Gastrocnemius medialis (tissue), 4 donors: Measurements from ENCODE around the gene CIDEC.

Experiments
- CTCF ChIP-seq, 5 experiments: fragments of 450-650 bp in 3 of 5; fragments of 200-600 bp in 2 of 5; sonication (generic) in 2 of 5; IDR thresholded peaks in 4 of 5; conservative IDR thresholded peaks in 1 of 5; 1 replicate in 4 of 5; 2 replicates in 1 of 5; pipeline ENCODE4 v1.5.1; 2016 to 2019; ENCODE audit warnings: antibody characterized with exemption in 5 of 5, mild to moderate bottlenecking in 3 of 5, moderate library complexity in 3 of 5
- POLR2A ChIP-seq, 2 donors: fragments of 450-650 bp; IDR thresholded peaks; one replicate each; pipeline ENCODE4 v1.6.1; 2017; ENCODE audit warnings: antibody characterized with exemption in 2 of 2, mild to moderate bottlenecking in 2 of 2, moderate library complexity in 2 of 2

GRCh38 chr3:9903238-9903624 lies 23.2 kb upstream of the CIDEC start:
- no peak for TF ChIP-seq CTCF (IDR thresholded peaks at IDR 0.05 in 4 of 5, conservative IDR thresholded peaks at IDR 0.05 in 1 of 5)
- no peak for TF ChIP-seq POLR2A (IDR thresholded peaks at IDR 0.05)
